ENCODE data around the gene PDK1. TPM values are rescaled to one million over a fixed set of nuclear protein-coding genes. Genes with fewer than 3 reads are reported as not detected.

Gene PDK1
- total and polyA plus RNA-seq, 2 experiments from 2014 or later: 25.6 to 42.0 TPM

GRCh38 chr2:172596776-172597175 is 40.9 kb downstream of the PDK1 start (continued):
- TF ChIP-seq ZNF462 (CRISPR knock-in tag; IDR thresholded peaks at IDR 0.05): no peak
- TF ChIP-seq ZNF331 (CRISPR knock-in tag; IDR thresholded peaks at IDR 0.05; ENCODE audit: low read depth): no peak
- TF ChIP-seq STAT1 (IDR thresholded peaks at IDR 0.05; ENCODE audit: unreplicated experiment): no peak
- no peak for TF ChIP-seq ZNF114 (CRISPR knock-in tag; IDR thresholded peaks at IDR 0.05)
- no peak for TF ChIP-seq ETS1 (IDR thresholded peaks at IDR 0.05)
- no peak for TF ChIP-seq NANOG (IDR thresholded peaks at IDR 0.05; ENCODE audit: borderline replicate concordance)
- TF ChIP-seq REST (IDR thresholded peaks at IDR 0.05; ENCODE audit: unreplicated experiment): no peak
- no peak for TF ChIP-seq CREB1 (CRISPR knock-in tag; IDR thresholded peaks at IDR 0.05; ENCODE audit: low read depth)
